DOHH2 (cell line): Measurements from ENCODE around the gene SPATA13.

Experiments
- H3F3A ChIP-seq: fragments of 200-600 bp; sonication (generic), shearing (Covaris generic); 2 replicates; pipeline ENCODE4 v1.6.0; 2016; ENCODE audit warnings: antibody characterized with exemption, mild to moderate bottlenecking; ENCODE audit not compliant: control insufficient read depth, insufficient read depth
- H3K27ac ChIP-seq: fragments of 200-600 bp; sonication (generic); 2 replicates; pipeline ENCODE4 v1.5.1; 2014; ENCODE audit warnings: low read depth, mild to moderate bottlenecking, low read length, moderate library complexity
- H3K27me3 ChIP-seq: fragments of 200-600 bp; sonication (generic); 2 replicates; pipeline ENCODE4 v1.6.1; 2014; ENCODE audit warnings: mild to moderate bottlenecking, low read length, mixed read lengths; ENCODE audit not compliant: control insufficient read depth
- H3K36me3 ChIP-seq: fragments of 200-600 bp; sonication (generic); 2 replicates; pipeline ENCODE4 v1.6.1; 2014; ENCODE audit warnings: mild to moderate bottlenecking, low read length, moderate library complexity, mixed read lengths; ENCODE audit not compliant: control insufficient read depth
- H3K4me1 ChIP-seq: fragments of 200-600 bp; sonication (generic); 2 replicates; pipeline ENCODE4 v1.6.1; 2014; ENCODE audit warnings: mild to moderate bottlenecking, low read length, mixed read lengths; ENCODE audit not compliant: control insufficient read depth
- H3K4me2 ChIP-seq: fragments of 200-600 bp; sonication (generic); 2 replicates; pipeline ENCODE4 v1.6.0; 2014; ENCODE audit warnings: mild to moderate bottlenecking, low read length, moderate library complexity
- H3K4me3 ChIP-seq: fragments of 200-600 bp; sonication (generic); 2 replicates; pipeline ENCODE4 v1.5.1; 2014; ENCODE audit warnings: mild to moderate bottlenecking, low read length, mixed read lengths
- H3K79me2 ChIP-seq: fragments of 200-600 bp; sonication (generic); 2 replicates; pipeline ENCODE4 v1.6.1; 2014; ENCODE audit warnings: mild to moderate bottlenecking, low read length, mixed read lengths; ENCODE audit not compliant: control insufficient read depth
- H3K9me2 ChIP-seq: fragments of 200-600 bp; sonication (generic); replicated peaks from 2 replicates; pipeline ENCODE4 v1.6.1; 2014; ENCODE audit warnings: mild to moderate bottlenecking, low read length, mixed read lengths; ENCODE audit not compliant: control insufficient read depth
- H3K9me3 ChIP-seq: fragments of 200-600 bp; sonication (generic); 2 replicates; pipeline ENCODE4 v1.6.1; 2014; ENCODE audit warnings: antibody characterized with exemption, low read length, mixed read lengths; ENCODE audit not compliant: control insufficient read depth, insufficient read depth
- H4K20me1 ChIP-seq: fragments of 200-600 bp; sonication (generic); 2 replicates; pipeline ENCODE4 v1.6.0; 2014; ENCODE audit warnings: low read depth, mild to moderate bottlenecking, antibody characterized with exemption, low read length, moderate library complexity; ENCODE audit not compliant: control insufficient read depth, insufficient read depth
- CTCF ChIP-seq: fragments of 200-600 bp; sonication (generic); IDR thresholded peaks from one replicate; pipeline ENCODE4 v1.5.1; 2014; ENCODE audit warnings: antibody characterized with exemption, mild to moderate bottlenecking, low read depth, low read length; ENCODE audit not compliant: poor library complexity, severe bottlenecking
- EZH2phosphoT487 ChIP-seq: fragments of 200-600 bp; sonication (generic); IDR thresholded peaks from 2 replicates; pipeline ENCODE4 v1.6.1; 2017; ENCODE audit warnings: borderline replicate concordance, mild to moderate bottlenecking, antibody characterized with exemption, low read length, moderate library complexity, mixed read lengths

The SPATA13 gene

GRCh38 chr13:24147570-24147963 lies 13.0 kb upstream of the SPATA13 start:
- no peaks in the 10 kb centered on the region for H3K9me3 ChIP-seq

DNA sequence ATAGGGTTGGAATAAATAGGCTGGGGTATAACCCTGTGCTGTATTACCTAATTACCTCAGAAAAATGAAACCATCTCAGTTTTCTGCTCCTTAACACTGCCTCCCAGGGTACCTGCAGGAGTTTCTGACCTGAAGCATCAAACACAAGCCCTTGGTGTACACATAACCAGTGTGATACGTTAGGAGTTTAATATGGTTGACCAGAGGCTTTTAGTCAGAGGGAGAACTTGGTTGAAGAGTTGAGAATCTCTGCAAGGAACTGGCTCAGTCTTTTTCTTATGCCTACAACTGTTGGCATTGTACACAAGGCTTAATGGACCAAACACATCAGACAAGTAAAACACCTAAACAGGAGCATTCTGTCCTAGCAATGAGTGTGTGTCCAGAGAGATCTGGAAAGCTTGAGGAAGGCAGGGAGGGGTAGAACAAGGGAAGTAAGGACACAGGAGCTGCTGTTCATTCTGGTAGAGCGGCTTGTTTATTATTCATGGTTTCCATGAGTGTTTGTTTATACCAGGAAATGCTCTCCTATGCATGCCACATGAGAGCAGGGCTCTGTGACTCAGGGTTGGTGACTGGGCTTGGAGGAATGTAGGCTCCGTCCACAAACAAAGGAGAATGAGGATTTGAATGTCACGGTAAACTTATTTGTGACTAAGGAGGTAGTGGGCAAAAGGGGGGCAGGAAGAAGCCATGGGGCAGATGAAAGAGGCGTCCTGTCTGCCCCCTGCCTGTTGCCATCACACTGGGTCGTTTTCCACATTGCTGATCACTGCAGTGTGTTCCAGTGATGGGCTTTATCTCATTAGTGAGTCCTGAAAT lies 11.9 kb upstream of the SPATA13 start:
- no peaks in the 10 kb centered on the region for H3K79me2 ChIP-seq
- H3K4me3 ChIP-seq = no peak overlapping the region
- no peaks in the 10 kb centered on the region for H3F3A ChIP-seq
- 0 out of 2 replicates have a peak, but pooled peaks cover 3% of the 10 kb centered on the region for H3K27me3 ChIP-seq
- H3K9me3 ChIP-seq = no peaks in the 10 kb centered on the region
- H3K9me2 ChIP-seq = no peaks in the 10 kb centered on the region
- no peak overlapping the region for H3K27ac ChIP-seq
- H3K36me3 ChIP-seq = no peaks in the 10 kb centered on the region
- no peak for TF ChIP-seq EZH2phosphoT487
- TF ChIP-seq CTCF = no peak
- H4K20me1 ChIP-seq = no peaks in the 10 kb centered on the region
- no peak overlapping the region for H3K4me2 ChIP-seq
- no peaks in the 10 kb centered on the region for H3K4me1 ChIP-seq

More at GRCh38 chr13:24147570-24147963, 13.0 kb upstream of the SPATA13 start:
- H3K4me3 ChIP-seq = no peak overlapping the region
- no peaks in the 10 kb centered on the region for H3K9me2 ChIP-seq
- no peak for TF ChIP-seq EZH2phosphoT487
- no peak for TF ChIP-seq CTCF
- no peaks in the 10 kb centered on the region for H3F3A ChIP-seq
- no peak overlapping the region for H3K27ac ChIP-seq
- no peaks in the 10 kb centered on the region for H4K20me1 ChIP-seq
- H3K79me2 ChIP-seq = no peaks in the 10 kb centered on the region
- no peaks in the 10 kb centered on the region for H3K36me3 ChIP-seq
- H3K4me2 ChIP-seq = no peak overlapping the region
- peaks cover 2% of the 10 kb centered on the region for H3K4me1 ChIP-seq
- H3K27me3 ChIP-seq = 0 out of 2 replicates have a peak, but pooled peaks cover 3% of the 10 kb centered on the region

DNA sequence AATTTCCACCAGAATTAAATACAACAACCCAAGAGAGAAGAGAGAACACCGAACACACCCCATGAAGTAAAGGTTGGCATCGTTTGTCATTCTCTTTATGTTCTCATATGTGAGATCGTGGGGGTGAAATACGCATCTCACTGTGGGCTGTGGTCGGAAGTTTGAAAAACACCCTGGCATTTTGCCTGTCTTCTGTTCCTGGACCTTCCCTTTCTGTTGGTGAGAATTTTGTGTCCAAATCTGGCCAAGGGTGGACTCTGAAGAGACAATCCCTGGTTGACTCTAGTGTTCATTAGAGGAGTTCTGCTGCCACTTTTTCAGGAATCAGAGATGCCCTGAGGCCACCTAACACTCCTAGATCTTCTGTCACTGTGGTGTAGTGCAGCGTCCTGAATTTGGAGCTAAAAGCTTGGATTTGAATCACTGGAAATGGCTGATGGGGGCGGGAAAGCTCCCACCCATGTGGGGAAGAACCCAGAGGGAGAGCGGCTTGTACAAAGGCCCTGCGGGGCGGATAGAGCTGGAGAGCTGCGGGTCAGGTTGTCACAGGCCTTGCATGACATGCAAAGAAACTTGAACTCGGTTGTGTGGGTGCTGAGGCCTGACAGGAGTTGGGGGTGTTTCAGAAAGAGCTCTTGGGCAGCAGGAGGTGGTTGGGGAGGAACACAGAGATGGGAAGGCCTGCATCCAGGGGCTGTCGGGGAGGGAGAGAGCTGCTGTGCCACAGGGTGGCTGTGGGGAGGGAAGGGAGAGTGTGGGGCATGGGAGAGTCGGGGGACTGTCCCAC lies 11.1 kb upstream of the SPATA13 start:
- H3K79me2 ChIP-seq = no peaks in the 10 kb centered on the region
- H3F3A ChIP-seq = no peaks in the 10 kb centered on the region
- H3K27ac ChIP-seq = no peak overlapping the region
- no peak overlapping the region for H3K4me2 ChIP-seq
- H3K36me3 ChIP-seq = no peaks in the 10 kb centered on the region
- H3K27me3 ChIP-seq = 0 out of 2 replicates have a peak, but pooled peaks cover 3% of the 10 kb centered on the region
- no peaks in the 10 kb centered on the region for H3K4me1 ChIP-seq
- H3K9me2 ChIP-seq = no peaks in the 10 kb centered on the region
- TF ChIP-seq EZH2phosphoT487 (no peak), CTCF (no peak)
- H3K9me3 ChIP-seq = no peaks in the 10 kb centered on the region
- no peaks in the 10 kb centered on the region for H4K20me1 ChIP-seq
- H3K4me3 ChIP-seq = no peak overlapping the region
